Measurements from ENCODE around the gene KCNK13.

Gene KCNK13

GRCh38 chr14:90137807-90138206, 76.0 kb downstream of the KCNK13 start:
- DNase-seq, result no peak

- DNase-seq, result no peak
Observed at GRCh38 chr14:90139199-90139598, 77.4 kb downstream of the KCNK13 start.

DNA sequence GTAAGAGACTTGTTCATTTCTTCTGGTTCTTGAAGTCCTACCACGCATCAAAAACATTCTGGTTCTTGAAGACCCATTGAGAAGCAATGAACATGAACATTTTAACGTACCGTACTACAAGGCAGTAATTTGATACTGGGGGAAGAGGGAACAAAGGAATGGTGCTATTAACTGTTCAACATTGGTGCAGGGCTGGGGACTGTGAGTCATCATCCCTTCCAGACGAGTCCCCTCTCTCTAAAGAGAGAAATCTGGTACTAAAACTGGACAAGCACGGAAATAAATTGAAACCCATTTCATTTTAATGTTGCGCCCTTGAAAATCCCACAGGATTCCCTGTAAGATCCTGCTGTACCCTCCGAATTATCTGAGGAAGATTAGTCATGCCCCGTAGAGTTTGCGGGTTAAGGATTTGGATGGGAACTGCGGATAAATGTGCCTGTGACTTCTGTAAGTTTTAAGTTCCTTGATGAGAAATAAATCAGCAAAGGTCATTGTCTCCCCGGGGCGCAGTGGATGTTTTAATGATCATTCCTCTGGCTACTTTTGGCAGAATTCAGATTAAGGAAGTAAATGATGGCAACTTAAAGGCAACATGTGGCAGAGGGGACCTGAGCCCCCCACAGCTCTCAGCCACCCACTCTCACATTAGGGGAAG, 78.6 kb downstream of the KCNK13 start:
- DNase-seq, result no peak

DNA sequence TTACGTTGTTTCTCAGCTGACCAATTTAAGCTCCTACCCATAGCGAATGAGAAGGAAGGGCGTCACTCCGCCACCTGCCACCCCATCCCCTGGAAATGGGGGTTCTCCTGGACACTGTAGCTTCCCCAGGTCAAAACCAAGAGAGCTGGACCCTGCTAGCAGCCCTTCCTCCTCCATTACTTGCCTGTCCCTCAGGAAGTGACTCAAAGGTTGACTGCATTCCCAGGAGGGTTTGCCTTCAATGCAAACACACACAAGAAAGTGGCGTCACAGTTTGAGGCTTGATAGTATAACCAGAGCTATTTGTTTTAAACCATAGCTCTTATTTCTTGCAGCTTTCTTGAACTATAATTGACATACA, 79.1 kb downstream of the KCNK13 start:
- no peak for DNase-seq

GRCh38 chr14:90153429-90153828, 91.6 kb downstream of the KCNK13 start:
- DNase-seq, result no peak

- DNase-seq, result no peak
Observed at GRCh38 chr14:90154110-90154509, 92.3 kb downstream of the KCNK13 start.

- no peak for DNase-seq
Observed at GRCh38 chr14:90159146-90159545, 97.4 kb downstream of the KCNK13 start.

- DNase-seq, result no peak
Observed at GRCh38 chr14:90159688-90160087, 97.9 kb downstream of the KCNK13 start.

- DNase-seq, result no peak
Observed at GRCh38 chr14:90161129-90161528, 99.3 kb downstream of the KCNK13 start.

- DNase-seq, result no peak
Observed at GRCh38 chr14:90168425-90169105, 106.8 kb downstream of the KCNK13 start.

DNA sequence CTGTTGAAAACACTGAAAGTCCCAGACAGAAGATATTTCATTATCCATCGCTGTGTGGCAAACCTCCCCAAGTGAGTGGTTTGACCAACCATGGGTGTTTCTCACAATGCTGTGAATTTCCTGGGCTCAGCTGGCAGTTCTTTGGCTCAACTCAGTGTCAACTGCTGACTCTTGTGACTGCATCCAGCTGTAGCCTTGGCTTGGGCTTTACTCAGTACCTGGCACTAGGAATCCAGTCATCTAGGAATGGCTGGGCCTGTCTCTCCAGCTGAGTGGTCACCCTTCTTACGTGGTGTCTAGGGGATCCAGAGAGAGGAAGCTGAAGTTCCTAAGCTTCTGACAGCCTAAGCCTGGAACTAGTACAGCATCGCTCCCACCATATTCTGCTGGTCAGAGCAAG, 113.8 kb downstream of the KCNK13 start:
- DNase-seq, result no peak

DNA sequence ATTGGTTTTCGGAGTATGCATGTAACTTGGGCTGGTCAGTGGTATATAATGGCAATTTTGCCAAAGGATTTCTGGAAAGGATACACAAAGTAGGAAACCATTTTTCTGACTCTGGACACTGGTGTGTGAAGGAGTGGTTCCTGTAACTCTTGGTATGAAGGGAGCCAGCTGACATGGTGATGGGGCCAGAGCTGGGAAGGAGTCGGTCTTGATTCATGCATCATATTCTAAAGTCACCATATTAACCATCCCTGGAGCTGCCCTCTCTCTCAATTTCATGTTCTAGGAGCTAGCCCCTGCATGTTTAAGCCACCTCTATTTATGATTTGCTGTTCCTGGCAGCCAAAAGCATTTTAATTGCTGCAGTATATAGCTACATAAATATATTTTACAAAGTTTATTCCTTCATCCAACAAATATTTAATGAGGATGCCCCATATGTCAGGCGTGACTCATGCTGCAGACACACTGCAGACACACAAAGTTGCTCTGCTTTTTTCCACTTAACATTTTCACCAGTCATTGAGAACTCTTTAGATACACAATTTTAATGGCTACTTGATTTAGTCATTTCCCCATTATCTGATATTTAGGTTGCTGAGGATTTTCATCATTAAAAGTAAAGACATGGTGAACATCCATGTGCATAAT, 115.9 kb downstream of the KCNK13 start:
- no peak for DNase-seq

DNA sequence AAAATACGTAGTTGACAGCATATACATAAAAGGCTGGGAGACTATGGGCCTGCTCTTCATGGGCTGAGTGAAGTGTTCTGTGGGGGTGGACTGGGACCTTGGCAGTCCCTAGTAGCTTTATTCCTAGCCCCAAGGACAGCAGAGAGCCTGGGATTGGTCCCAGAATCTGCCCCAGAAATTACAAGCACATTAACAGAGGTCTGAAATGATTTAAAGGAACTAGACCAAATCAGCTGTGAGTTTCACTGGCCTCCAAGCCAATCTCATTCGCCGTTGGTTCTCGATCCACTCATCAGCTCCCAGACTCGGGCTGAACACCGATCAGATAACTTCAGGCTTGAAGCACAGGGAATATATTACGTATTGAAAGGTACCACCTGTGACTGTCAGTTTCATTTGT, 117.6 kb downstream of the KCNK13 start:
- no peak for DNase-seq

GRCh38 chr14:90179809-90180779, 118.3 kb downstream of the KCNK13 start:
- no peak for DNase-seq

GRCh38 chr14:90184094-90184493, 122.3 kb downstream of the KCNK13 start:
- DNase-seq, result no peak

GRCh38 chr14:90184571-90185266, 122.9 kb downstream of the KCNK13 start:
- DNase-seq, result no peak

DNA sequence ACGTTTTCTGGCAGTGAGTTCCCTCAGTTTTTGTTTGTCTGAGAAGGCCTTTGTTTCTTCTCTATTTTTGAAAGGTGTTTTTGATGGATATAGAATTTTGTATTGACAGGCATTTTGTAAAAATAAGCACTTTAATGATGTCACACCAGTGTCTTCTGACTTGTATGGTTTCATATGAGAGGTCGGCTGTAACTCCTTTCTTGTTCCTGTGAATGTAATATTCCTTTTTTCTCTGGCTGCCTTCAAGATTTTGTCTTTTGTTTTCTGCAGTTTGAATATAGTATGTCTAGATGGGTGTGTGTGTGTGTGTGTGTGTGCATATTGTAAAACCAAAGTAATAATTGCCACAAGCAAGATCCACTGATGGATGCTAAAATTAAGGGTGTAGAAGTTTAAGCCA, 126.8 kb downstream of the KCNK13 start:
- no peak for DNase-seq

DNA sequence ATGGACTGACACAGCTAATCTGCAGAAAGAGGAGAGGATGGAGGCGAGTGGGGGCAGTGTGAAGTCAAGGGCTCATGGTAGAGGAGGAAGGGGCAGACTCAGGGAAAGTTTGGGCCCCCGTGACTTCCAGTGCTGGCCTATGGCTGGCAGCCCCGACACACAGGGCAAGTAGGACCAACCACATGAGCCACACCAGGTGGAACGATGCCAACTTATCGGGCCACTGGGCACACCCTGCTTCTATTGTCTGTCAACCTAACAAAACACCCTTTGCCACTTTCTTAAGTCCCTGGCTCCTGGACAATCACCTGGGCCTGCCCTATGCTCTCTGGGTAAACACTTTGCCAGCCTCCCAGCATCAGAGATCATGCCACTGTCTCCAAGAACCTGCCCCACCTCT, 129.4 kb downstream of the KCNK13 start:
- DNase-seq, result no peak

GRCh38 chr14:90191585-90191984, 129.8 kb downstream of the KCNK13 start:
- DNase-seq, result no peak

DNA sequence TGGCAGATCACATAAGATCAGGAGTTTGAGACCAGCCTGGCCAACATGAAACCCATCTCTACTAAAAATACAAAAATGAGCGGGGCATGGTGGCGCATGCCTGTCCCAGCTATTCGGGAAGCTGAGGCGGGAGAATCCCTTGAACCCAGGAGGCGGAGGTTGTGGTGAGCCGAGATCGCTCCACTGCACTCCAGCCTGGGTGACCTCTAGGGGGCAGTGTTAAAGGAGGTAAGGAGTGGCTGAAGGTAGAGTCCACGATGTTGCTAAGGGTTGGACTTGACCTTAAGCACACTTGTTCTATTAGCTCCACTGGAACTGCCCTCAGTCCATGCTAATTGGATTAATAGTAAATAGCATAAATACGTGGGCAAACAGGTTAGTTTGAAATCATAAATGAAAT, 132.1 kb downstream of the KCNK13 start:
- DNase-seq, result peak; percentile 27

DNA sequence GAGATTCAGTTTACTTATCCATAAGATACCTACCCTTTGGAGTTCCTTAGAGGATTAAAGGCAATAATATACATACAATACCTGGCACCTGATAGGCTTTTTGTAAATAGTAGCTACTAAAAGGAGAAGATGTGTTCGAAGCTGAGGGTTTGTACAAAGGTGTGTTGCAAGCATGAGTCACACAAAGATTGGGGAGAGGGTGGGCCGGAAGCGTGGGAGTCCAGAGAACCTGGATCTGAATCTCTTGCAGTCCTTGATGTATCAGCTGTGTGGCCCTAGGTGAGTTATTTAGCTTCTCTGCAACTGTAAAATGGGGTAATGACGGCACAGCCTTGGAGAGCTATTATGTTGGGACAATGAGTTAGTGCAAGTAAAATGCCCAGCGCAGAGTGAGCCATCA, 132.9 kb downstream of the KCNK13 start:
- no peak for DNase-seq

GRCh38 chr14:90198541-90199060, 136.8 kb downstream of the KCNK13 start:
- no peak for DNase-seq
